Measurements from ENCODE around the gene GJA9.

Gene GJA9

GRCh38 chr1:38829368-38829767 lies 52.0 kb downstream of the GJA9 start:
- DNase-seq, result no peak

DNA sequence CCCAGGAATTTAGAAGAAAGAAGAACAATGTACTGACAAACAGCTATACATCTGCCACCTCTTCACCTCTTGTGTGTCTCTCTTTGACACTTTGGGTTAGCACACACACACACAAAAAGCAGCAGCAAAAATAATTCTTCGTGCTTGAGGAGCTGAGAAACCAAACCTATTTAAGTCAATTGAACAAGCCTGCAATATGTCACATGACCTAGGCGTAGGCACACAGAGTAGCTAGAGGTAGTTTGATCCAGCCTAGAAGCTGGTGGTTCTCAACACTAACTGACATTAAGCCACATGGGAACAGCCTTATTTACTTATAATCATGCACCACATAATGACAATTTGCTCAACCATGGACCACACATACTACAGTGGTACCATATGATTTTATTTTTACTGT lies 54.1 kb downstream of the GJA9 start:
- DNase-seq, result no peak

DNA sequence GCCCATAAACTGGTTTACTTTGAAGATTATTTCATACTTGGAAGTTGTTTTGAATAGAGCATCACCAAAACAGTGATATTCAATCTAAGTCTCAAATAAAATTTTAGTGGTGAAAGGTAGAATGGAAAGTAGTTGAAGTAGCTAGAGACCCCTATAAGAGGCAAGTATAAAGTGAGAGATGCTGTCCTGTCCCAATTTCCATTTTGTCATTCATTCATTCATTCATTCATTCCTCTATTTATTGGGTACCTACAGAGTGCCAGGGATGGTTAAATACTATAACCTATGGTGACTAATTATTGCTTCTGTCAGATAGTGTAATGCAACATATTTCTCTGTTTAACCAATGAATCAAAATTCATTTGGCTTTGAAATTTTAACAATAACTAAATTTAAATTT lies 54.5 kb downstream of the GJA9 start:
- no peak for DNase-seq

GRCh38 chr1:38826262-38826661 lies 55.1 kb downstream of the GJA9 start:
- DNase-seq, result no peak

Measured in inflammatory macrophage (primary cell).